Stimulated activated CD8-positive, alpha-beta memory T cell treated with anti-CD3 and anti-CD28 coated beads, Interleukin-2, amount 100 ng/mL, for 48 hours (primary cell): ENCODE measurements around the gene GALNT10.

Experiments used
- DNase-seq, 2 donors: peaks; one replicate each; pipeline ENCODE4 v3.0.0-alpha.2; 2020; ENCODE audit warnings: low read depth in 2 of 2

Gene GALNT10

GRCh38 chr5:154234551-154234950 is 44.0 kb downstream of the GALNT10 start:
- no peak for DNase-seq

DNA sequence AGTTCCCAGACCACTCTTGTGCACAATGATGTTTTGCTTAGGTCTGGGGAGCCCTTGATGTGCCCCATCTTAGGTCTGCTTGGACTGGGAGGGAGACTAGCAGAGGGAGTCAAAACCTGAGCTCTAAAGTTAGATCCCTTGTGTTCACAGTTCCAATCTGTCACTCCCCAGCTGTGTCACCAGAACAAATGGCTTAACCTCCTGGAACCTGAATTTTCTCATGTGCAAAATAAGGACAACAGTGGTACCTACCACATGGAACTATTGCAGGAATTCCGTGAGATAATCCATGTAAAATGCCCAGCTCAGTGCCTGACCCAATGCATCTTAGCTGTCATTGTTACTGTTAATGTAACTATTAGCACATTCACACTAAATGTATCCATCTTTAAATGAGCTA is 45.5 kb downstream of the GALNT10 start:
- no peak for DNase-seq

- no peak for DNase-seq
Measured at GRCh38 chr5:154236536-154237375, 46.2 kb downstream of the GALNT10 start.

DNA sequence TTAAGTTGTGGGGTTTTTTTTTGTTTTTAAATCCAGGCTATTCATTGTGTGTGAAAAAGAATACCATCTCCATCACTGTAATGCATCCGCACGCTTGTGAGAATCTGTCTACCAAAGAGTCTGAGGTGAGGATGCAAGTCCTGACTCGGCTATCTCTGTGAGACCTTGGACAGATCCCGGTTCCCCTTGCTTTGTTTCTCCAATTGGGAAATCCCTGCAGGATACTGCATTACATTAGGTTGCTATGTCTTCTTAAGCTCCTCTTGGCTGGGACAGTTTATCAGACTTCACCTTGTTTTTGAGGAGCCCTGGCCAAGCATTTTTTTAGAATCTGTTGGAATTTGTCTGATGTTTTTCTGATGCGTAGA is 46.8 kb downstream of the GALNT10 start:
- no peak for DNase-seq

- no peak for DNase-seq
Measured at GRCh38 chr5:154237946-154238345, 47.4 kb downstream of the GALNT10 start.

GRCh38 chr5:154238776-154239481 is 48.4 kb downstream of the GALNT10 start:
- DNase-seq: no peak

DNA sequence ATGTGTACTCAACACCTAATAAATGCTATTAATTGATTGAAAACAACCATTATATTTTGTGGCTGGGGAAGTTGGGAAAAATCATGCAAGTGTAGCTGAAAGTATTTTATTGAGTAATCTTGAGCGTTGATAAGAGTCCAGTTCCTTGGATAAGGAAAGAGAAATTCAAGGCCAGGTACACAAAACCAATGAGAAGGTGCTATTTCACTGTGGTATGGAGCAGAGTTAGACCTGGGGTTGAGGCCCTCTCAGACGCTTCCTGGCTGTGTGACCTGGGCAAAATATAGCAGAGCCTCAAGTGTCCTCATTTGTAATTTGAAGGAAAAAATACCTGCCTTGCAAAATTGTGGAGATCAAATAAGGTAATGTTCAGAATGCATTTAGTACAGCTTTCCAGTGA is 50.1 kb downstream of the GALNT10 start:
- DNase-seq: no peak

DNA sequence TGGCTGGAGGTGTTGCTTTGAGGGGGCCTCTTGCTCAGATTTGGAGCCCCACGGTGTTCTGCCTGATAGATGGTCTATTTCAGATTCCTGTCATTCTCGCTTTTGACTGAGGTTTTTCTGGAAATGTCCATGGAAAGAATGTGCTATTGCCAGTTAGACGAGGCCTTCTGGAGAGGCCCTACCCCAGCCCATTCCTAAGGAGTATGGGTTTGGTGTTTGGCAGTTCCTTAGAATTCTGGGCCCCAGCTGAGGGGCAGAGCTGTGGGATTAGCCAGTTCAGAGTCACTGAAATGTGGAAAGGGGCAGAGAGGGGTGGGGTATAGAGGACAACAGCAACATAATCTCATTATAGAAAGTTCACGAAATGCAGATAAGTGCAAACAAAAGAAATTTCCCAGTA is 50.5 kb downstream of the GALNT10 start:
- DNase-seq: no peak

DNA sequence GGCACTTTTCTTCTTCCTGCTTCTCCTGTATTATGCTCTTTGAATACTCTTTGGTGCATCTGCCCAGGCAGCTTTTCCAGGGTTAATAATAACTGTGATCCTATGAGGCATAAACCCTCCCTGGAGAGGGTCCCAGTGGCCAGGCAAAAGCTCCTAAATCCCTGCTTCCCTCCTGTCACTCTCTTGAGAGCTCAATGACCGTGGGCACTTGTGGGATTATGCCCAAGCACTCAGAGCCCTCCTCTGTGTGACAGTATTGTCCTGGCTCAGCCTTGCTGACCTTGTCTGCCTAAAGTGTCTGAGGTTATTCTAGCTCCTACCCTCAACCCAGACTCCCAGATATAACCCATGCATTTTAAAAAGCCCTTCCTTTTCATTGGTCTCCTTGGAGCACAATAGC is 51.9 kb downstream of the GALNT10 start:
- DNase-seq: no peak

- DNase-seq: no peak
Measured at GRCh38 chr5:154242964-154243376, 52.4 kb downstream of the GALNT10 start.

DNA sequence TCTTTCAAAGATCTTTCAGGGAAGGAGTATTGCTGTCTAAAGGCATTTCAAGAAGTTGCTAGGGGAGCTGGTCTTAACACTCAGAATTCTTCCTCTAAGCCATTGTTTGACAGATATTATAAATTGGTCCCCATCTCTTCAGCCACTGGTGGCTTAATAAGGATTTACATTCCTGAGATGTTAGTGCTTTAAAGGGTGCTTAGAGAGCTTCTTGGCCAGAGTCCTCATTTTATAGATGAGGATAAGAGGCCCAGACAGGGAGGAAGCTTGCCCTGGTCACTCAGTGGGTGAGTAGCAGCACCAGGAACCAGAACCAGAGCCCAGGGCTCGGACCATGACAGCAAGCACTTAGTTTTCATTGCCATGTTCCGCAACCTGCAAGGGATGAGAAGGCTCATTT is 53.2 kb downstream of the GALNT10 start:
- DNase-seq: no peak

- no peak for DNase-seq
Measured at GRCh38 chr5:154244476-154244875, 53.9 kb downstream of the GALNT10 start.

DNA sequence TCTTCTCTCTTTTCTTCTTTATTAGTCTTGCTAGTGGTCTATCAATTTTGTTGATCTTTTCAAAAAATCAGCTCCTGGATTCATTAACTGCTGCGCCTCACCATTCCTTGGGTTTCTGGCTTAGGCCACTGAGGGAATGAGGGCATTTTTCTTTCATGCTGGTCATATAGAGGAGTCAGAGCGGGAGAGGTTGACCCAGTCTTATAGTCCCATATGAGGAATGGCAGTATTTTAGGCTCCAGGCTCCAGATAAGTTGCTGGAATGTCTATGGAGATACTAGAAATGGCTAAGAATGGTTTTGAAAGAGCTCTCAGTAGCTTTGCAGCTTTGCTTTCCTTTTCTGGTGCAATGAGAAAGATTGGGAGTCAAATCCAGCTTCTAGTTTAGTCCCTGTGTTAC is 58.2 kb downstream of the GALNT10 start:
- no peak for DNase-seq

- DNase-seq: no peak
Measured at GRCh38 chr5:154249826-154250225, 59.3 kb downstream of the GALNT10 start.

GRCh38 chr5:154251529-154251928 is 61.0 kb downstream of the GALNT10 start:
- DNase-seq: no peak

GRCh38 chr5:154253807-154254206 is 63.3 kb downstream of the GALNT10 start:
- DNase-seq: no peak

GRCh38 chr5:154254896-154255295 is 64.4 kb downstream of the GALNT10 start:
- no peak for DNase-seq

DNA sequence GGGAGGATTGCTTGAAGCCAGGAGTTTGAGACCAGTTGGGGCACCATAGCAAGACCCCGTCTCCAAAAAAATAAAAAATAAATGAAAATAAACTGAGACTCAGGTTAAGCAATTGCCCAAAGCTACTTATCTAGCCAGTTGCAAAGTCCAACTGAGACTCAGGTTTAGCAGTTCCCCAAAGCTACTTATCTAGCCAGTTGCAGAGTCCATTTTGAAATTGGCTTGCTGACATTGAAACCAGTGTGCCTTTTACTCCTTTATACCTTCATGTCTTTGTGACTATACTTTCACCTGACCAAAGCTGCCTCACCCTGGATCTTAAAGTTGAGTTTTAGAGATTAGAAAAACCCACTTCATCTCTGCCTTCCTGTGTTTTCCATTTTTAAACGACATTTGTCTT is 66.5 kb downstream of the GALNT10 start:
- DNase-seq: no peak

DNA sequence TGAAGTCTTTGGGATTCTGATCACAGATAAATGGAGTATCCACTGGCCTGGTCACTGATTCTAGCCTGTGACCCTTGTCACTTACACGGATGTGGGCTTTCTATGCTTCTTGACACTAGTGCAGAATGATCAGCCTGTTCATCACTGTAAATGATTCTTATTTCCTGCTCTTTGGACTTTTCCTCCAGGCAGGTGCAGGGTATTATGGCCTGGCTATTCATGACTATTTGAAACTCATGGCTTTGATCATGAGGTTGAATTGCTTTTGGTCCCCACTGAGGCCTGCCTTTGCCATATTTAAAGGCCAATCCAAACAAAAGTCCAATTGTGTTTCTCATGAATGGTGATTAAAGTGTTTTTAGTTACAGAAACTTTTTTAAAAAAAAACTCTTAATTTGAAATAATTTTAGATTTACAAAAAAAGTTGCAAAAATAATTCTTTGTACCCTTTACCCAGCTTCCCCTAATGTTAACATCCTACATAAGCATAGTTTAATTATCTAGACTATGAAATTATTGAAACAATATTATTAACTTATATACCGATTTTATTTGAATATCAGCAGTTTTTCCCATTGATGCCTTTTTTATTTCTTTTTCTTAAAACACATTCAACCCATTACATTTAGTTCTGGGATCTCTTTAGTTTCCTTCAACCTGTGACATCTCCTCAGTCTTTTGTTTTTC is 68.1 kb downstream of the GALNT10 start:
- no peak for DNase-seq

DNA sequence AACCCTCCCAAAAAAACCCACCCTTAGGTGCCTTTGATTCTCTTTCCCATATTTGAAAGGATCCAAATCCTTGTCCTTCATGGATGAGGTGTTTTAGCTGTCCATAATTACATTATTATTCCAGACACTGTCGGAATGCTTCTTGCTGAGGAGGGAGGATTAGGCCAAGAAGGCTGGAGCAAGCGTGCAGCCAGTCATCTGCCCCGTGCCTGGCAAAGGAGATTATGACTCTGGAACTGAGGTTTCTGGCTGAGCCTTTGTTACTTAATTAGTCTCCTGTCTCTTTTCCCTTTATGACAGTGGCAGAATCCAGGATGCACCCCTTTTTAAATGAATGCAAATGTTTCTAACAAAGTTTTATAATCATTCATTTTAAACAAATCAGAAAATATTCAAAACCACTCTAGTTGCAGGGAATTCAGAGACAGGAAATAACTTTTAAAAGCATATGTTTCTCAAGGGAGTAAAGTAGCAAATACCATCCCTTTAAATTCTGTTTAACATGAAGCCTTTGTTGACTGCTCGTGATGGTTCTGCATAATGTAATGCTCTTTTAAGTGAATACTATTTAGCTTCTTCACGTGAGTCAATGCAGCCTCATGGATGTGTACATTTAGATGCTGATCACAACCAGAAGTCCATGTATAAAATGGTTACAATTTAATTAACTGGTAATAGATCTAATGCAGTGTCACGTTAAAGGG is 69.8 kb downstream of the GALNT10 start:
- DNase-seq: no peak

DNA sequence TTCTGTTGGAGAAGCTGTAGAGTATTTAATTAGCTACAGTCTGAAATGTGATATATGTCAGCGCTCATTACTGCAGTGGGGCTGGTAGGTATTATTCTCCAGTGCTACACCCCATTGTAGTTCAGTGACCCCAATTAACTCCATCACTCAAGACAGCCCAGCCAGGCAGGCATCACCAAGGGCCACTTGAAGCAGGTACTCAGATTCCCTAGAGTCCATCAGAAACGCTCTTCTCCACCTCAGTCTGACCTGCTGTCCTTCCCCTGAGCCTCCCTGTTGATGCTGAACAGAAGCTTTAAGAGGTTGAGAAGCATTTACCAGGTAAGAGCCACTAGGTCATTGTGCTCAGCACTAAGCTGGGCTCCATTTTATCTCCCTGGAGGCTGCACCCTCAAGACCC is 71.8 kb downstream of the GALNT10 start:
- no peak for DNase-seq

GRCh38 chr5:154264549-154265196 is 74.1 kb downstream of the GALNT10 start:
- DNase-seq: no peak
